GM23248 (cell line): ENCODE measurements around the gene NAPG.
"Not testable (repeated sequence)": the region's sequence is repeated elsewhere in the genome, so short reads cannot be mapped to it uniquely, and the experiment has no call there.

Experiments
- EZH2 ChIP-seq: fragments of 200-600 bp; sonication (generic); IDR thresholded peaks from 2 replicates; pipeline ENCODE4 v1.6.1; 2018; ENCODE audit warnings: antibody characterized with exemption, mild to moderate bottlenecking; ENCODE audit not compliant: insufficient read depth, poor library complexity, severe bottlenecking
- EZH2phosphoT487 ChIP-seq: fragments of 200-600 bp; sonication (generic); IDR thresholded peaks from 2 replicates; pipeline ENCODE4 v1.6.1; 2018; ENCODE audit warnings: antibody characterized with exemption, moderate library complexity, mild to moderate bottlenecking, low read depth; ENCODE audit not compliant: insufficient read depth

DNA sequence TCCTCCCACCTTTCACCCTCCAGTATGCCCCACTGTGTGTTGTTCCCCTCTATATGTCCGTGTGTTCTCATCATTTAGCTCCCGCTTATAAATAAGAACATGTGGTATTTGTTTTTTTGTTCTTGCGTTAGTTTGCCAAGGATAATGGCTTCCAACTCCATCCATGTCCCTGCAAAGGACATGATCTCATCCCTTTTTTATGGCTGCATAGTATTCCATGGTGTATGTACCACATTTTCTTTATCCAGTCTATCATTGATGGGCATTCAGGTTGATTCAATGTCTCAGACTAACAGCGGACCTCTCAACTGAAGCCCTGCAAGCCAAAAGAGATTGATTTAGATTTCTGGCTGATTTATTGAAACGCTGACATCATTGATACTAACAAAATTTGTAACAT lies 44.1 kb downstream of the NAPG start:
- not testable (repeated sequence) for TF ChIP-seq EZH2, EZH2phosphoT487
